ENCODE data around the gene RORC.
A peak's percentile ranks its signal among the peaks of the same experiment; 100 is the strongest.

RORC gene

GRCh38 chr1:151825751-151826660, 5.6 kb downstream of the RORC start:
- DNase-seq (ENCODE audit: low read depth in 2 of 2): no peak

- DNase-seq (ENCODE audit: low read depth in 2 of 2): no peak
These were observed 6.4 kb downstream of the RORC start for GRCh38 chr1:151825204-151825603.

GRCh38 chr1:151823175-151823574, 8.4 kb downstream of the RORC start:
- no peak for DNase-seq (ENCODE audit: low read depth in 2 of 2)

GRCh38 chr1:151822404-151822803, 9.2 kb downstream of the RORC start:
- peak in 1 of 2 donors; percentile 61 for DNase-seq (ENCODE audit: low read depth in 2 of 2)

- no peak for DNase-seq (ENCODE audit: low read depth in 2 of 2)
These were observed 10.7 kb downstream of the RORC start for GRCh38 chr1:151820940-151821339.

- DNase-seq (ENCODE audit: low read depth in 2 of 2): no peak
These were observed 11.5 kb downstream of the RORC start for GRCh38 chr1:151819976-151820623.

- DNase-seq (ENCODE audit: low read depth in 2 of 2): no peak
These were observed 12.3 kb downstream of the RORC start for GRCh38 chr1:151819227-151819835.

- no peak for DNase-seq (ENCODE audit: low read depth in 2 of 2)
These were observed 14.3 kb downstream of the RORC start for GRCh38 chr1:151817353-151817730.

GRCh38 chr1:151816548-151817352, 14.9 kb downstream of the RORC start:
- no peak for DNase-seq (ENCODE audit: low read depth in 2 of 2)

GRCh38 chr1:151815716-151816327, 15.8 kb downstream of the RORC start:
- no peak for DNase-seq (ENCODE audit: low read depth in 2 of 2)

- no peak for DNase-seq (ENCODE audit: low read depth in 2 of 2)
These were observed 16.5 kb downstream of the RORC start for GRCh38 chr1:151814971-151815545.

- DNase-seq (ENCODE audit: low read depth in 2 of 2): no peak
These were observed 17.2 kb downstream of the RORC start for GRCh38 chr1:151814426-151814825.

- no peak for DNase-seq (ENCODE audit: low read depth in 2 of 2)
These were observed 18.2 kb downstream of the RORC start for GRCh38 chr1:151813271-151813977.

- no peak for DNase-seq (ENCODE audit: low read depth in 2 of 2)
These were observed 20.4 kb downstream of the RORC start for GRCh38 chr1:151811181-151811580.

GRCh38 chr1:151809985-151810556, 21.5 kb downstream of the RORC start:
- no peak for DNase-seq (ENCODE audit: low read depth in 2 of 2)

GRCh38 chr1:151809290-151809984, 22.2 kb downstream of the RORC start:
- no peak for DNase-seq (ENCODE audit: low read depth in 2 of 2)

GRCh38 chr1:151807766-151808165, 23.8 kb downstream of the RORC start:
- DNase-seq (ENCODE audit: low read depth in 2 of 2): no peak

- no peak for DNase-seq (ENCODE audit: low read depth in 2 of 2)
These were observed 24.5 kb downstream of the RORC start for GRCh38 chr1:151807131-151807530.

GRCh38 chr1:151806170-151806569, 25.4 kb downstream of the RORC start:
- DNase-seq (ENCODE audit: low read depth in 2 of 2): no peak
